ENCODE results near the gene SGPL1. TPM values are rescaled to one million over a fixed set of nuclear protein-coding genes. Genes with fewer than 3 reads are reported as not detected.

Gene SGPL1
- total and polyA plus RNA-seq, 2 of the 8 experiments (the other 6 are each of a cell fraction or from before 2014, with no cell fraction given), result 20.5 to 51.6 TPM

- no peak overlapping the region for H2BK20ac ChIP-seq (ENCODE audit: low read length)
- H4K8ac ChIP-seq (ENCODE audit: extremely low read depth, insufficient read depth, low read length), result no peak overlapping the region; the same call in 1 of the 2 replicates
- H4K5ac ChIP-seq (ENCODE audit: insufficient read length, low read depth, low read length), result no peak overlapping the region
- H3K23ac ChIP-seq (ENCODE audit: insufficient read length), result no peak overlapping the region
- CTCF ChIA-PET (ENCODE audit: partially characterized antibody), result interaction anchor here (0.6 to 1.0 kb wide), 2 partner anchors 82 to 138 kb away, joined by 3 read pairs; no protein-coding TSS in a partner anchor
- no peak overlapping the region for H3K56ac ChIP-seq (replicated peaks; ENCODE audit: insufficient read length, low read depth, low read length)
- H3K79me2 ChIP-seq (ENCODE audit: control insufficient read depth in 1 of 2, insufficient read depth in 2 of 2, low read length in 2 of 2), result no peaks in the 10 kb centered on the region
- 85% methylated on average over 7 of the region's 7 CpGs; no CpG with 5 or more reads in 1 of the 2 experiments for WGBS, 2 experiments (ENCODE audit: extremely low coverage in 1 of 2, insufficient coverage in 1 of 2, insufficient read length in 1 of 2, insufficient replicate concordance in 2 of 2, low coverage in 1 of 2, low lambda C conversion rate in 2 of 2, missing lambda C conversion rate in 1 of 2)
- H3K4ac ChIP-seq (replicated peaks; ENCODE audit: insufficient read length, low read depth, low read length), result no peak overlapping the region
- no peak overlapping the region for H3K27ac ChIP-seq (ENCODE audit: low read depth, low read length)
- H2AFZ ChIP-seq (ENCODE audit: low read length), result no peak overlapping the region
- no peak for DNase-seq (ENCODE audit: low read depth in 1 of 2, low spot score in 2 of 2)
- TF ChIP-seq SP2 (IDR thresholded peaks at IDR 0.05; ENCODE audit: low read length), result no peak
- no peak for TF ChIP-seq SIX5 (IDR thresholded peaks at IDR 0.05; ENCODE audit: low read depth, low read length)
- TF ChIP-seq SAP30 (IDR thresholded peaks at IDR 0.05; ENCODE audit: insufficient read depth, insufficient replicate concordance, low read length), result no peak
- TF ChIP-seq RAD21 (IDR thresholded peaks at IDR 0.05 in 1 of 2, conservative IDR thresholded peaks at IDR 0.05 in 1 of 2; ENCODE audit: low read depth in 2 of 2, low read length in 2 of 2), result no peak
- H3K4me2 ChIP-seq (ENCODE audit: insufficient read depth in 1 of 2, low read depth in 2 of 2, low read length in 2 of 2), result no peak overlapping the region
- H3K14ac ChIP-seq (ENCODE audit: insufficient read length), result no peak overlapping the region
- no peak overlapping the region for H2AK5ac ChIP-seq (ENCODE audit: low read depth, low read length)
- no peaks in the 10 kb centered on the region for H3K79me1 ChIP-seq (ENCODE audit: low read depth, low read length)
- no peak overlapping the region for H2BK15ac ChIP-seq (ENCODE audit: low read length)
- H3K27me3 ChIP-seq (replicated peaks in 1 of 4; ENCODE audit: control insufficient read depth in 3 of 4, extremely low read depth in 1 of 4, insufficient read depth in 3 of 4, low read length in 3 of 4), result no peaks in the 10 kb centered on the region
- H4K20me1 ChIP-seq (replicated peaks in 1 of 2; ENCODE audit: control insufficient read depth in 1 of 2, insufficient read depth in 2 of 2, low read length in 2 of 2), result no peaks in the 10 kb centered on the region
- H3K4me3 ChIP-seq (ENCODE audit: extremely low read depth in 1 of 4, insufficient read depth in 2 of 4, low read depth in 3 of 4, low read length in 4 of 4), result no peak overlapping the region
- H2BK5ac ChIP-seq (ENCODE audit: low read depth, low read length), result no peak overlapping the region
- no peaks in the 10 kb centered on the region for H3K4me1 ChIP-seq (replicated peaks in 1 of 4; ENCODE audit: control insufficient read depth in 3 of 4, insufficient read depth in 4 of 4, low read length in 3 of 4)
- H3K36me3 ChIP-seq (ENCODE audit: control insufficient read depth in 2 of 4, insufficient read depth in 4 of 4, low read length in 3 of 4), result no peaks in the 10 kb centered on the region
- no peak overlapping the region for H4K91ac ChIP-seq (replicated peaks; ENCODE audit: insufficient read length, low read length)
- no peak overlapping the region for H3K18ac ChIP-seq (ENCODE audit: extremely low read depth, low read length)
- no peak for FAIRE-seq
- H2BK12ac ChIP-seq (ENCODE audit: low read depth, low read length), result no peak overlapping the region
- POLR2A ChIA-PET (ENCODE audit: partially characterized antibody), result interaction anchor here (0.6 kb wide), 1 partner anchor 16 kb away, joined by 3 read pairs; no protein-coding TSS in a partner anchor
- H3K23me2 ChIP-seq (ENCODE audit: low read depth, low read length), result no peaks in the 10 kb centered on the region
- H3K9ac ChIP-seq (replicated peaks in 1 of 4; ENCODE audit: extremely low read depth in 1 of 4, low read depth in 3 of 4, low read length in 3 of 4), result no peak overlapping the region
- H3K9me3 ChIP-seq (ENCODE audit: insufficient read depth in 2 of 2, low read depth in 1 of 2, low read length in 1 of 2), result no peaks in the 10 kb centered on the region
- no peak overlapping the region for H2BK120ac ChIP-seq (replicated peaks; ENCODE audit: low read depth, low read length)
Measured at GRCh38 chr10:70797840-70798239, 17.9 kb upstream of the SGPL1 start.
